ENCODE data around the gene SZT2.

The SZT2 gene

DNA sequence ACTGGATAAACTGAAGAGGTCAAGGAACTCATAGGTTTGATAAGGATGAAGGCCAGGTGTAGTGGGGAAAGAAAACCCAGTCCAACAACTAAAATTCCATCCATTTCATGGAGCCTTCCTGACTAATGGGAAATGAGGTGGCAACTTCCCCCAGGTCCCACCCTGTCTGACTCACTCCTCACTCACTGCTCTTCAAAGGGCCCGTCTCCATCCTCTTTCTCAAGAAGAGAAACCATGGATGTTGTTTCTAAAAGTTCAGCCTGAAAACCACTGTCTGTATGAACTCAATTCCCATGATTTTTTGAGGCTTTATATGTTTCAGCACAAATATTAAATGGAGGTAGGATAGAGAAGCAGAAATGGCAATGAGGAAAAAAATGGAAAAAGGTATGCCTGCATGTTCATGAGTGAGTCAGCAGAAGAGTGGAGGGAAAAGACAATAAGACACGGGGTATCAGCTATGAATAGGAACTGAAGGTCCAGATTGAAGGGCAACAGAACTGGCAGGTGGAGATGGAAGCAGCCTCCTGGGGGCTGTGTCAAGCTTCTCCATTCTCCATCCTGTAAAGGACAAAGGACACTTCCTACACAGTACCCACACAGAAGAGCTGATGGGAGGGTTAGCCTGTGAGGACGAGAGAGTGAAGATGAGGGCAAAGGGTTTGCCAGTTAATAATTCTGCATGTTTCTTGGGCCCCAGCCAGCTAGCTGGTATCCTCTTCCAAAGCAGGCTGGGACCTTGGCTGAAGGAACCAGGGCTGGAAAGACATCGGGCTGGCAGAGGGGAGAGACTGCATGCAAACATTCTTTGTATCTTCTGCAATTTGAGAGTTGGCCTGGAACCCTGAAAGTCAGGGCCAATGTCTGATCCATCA, 16.4 kb upstream of the SZT2 start:
- TF ChIP-seq, protein P1, sequence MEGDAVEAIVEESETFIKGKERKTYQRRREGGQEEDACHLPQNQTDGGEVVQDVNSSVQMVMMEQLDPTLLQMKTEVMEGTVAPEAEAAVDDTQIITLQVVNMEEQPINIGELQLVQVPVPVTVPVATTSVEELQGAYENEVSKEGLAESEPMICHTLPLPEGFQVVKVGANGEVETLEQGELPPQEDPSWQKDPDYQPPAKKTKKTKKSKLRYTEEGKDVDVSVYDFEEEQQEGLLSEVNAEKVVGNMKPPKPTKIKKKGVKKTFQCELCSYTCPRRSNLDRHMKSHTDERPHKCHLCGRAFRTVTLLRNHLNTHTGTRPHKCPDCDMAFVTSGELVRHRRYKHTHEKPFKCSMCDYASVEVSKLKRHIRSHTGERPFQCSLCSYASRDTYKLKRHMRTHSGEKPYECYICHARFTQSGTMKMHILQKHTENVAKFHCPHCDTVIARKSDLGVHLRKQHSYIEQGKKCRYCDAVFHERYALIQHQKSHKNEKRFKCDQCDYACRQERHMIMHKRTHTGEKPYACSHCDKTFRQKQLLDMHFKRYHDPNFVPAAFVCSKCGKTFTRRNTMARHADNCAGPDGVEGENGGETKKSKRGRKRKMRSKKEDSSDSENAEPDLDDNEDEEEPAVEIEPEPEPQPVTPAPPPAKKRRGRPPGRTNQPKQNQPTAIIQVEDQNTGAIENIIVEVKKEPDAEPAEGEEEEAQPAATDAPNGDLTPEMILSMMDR (IDR thresholded peaks at IDR 0.05; ENCODE audit: low read depth, low read length, missing control alignments), result no peak
- DNase-seq (ENCODE audit: extremely low read depth, low read depth), result peak; percentile 35
- no peak overlapping the region for H3K4me3 ChIP-seq (replicated peaks; ENCODE audit: low read depth, low read length)

DNA sequence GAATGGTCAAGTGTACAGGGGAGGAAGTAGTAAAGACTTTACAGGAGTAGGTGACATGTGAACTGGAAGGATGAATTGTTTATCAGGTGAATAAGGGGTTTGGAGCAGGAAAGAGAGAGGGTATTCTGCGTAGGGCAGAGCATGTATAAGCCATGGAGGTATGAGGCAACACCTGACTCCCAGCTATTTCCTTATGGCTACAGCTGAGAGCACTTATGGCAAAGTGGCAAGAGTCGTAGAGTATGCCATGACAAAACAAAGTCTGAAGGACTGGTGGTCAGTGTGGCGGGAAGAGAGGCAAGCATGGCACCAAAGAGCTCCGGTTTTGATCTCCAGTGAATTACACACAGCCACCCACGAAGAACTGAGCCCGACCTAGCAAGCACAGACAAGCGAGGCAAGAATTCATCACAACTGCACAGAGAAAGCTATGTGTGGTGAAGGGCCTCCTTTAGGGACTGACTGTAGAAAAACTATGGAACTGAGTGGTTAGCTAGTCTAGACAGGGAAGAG, 12.9 kb upstream of the SZT2 start:
- DNase-seq (ENCODE audit: extremely low read depth, low read depth), result no peak
- TF ChIP-seq, protein P1 (IDR thresholded peaks at IDR 0.05; ENCODE audit: low read depth, low read length, missing control alignments), result no peak
- no peak overlapping the region for H3K4me3 ChIP-seq (replicated peaks; ENCODE audit: low read depth, low read length)

DNA sequence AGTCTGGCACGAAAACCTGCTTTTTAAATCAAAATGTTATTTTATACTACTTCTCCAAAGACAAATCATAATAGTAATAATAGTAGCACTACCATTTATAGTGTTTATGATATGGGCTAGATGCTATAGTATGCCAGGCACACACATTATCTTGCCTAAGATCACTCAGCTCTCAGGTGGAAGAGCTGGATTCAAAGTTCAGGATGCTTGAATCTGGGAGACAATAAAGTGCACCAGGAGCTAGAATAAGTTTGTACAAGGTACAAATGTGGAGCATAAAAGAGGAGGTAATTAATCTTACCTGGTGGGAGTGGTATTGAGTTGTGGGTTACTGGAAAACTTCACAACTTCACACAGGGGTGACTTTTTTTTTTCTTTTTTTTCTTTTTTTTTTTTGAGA, 11.9 kb upstream of the SZT2 start:
- no peak overlapping the region for H3K4me3 ChIP-seq (replicated peaks; ENCODE audit: low read depth, low read length)
- TF ChIP-seq, protein P1 (IDR thresholded peaks at IDR 0.05; ENCODE audit: low read depth, low read length, missing control alignments), result no peak
- DNase-seq (ENCODE audit: extremely low read depth, low read depth), result no peak

DNA sequence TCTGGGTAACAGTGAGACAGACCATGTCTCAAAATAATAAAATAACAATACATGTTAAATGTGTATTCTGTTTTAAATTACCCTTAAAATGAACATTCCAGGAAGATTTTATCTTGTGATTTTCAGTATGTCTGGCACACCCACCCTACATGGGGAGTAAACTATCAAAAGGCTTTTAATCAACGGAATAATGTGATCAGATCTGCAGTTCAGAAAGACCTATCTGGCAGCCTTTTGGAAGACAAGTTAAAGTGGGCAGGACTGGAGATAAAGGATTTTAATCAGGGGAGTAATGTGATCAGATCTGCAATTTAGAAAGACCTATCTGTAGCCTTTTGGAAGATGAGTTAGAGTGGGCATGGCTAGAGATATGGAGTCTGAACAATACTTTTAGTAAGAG, 10.2 kb upstream of the SZT2 start:
- no peak for DNase-seq (ENCODE audit: extremely low read depth, low read depth)
- TF ChIP-seq, protein P1 (IDR thresholded peaks at IDR 0.05; ENCODE audit: low read depth, low read length, missing control alignments), result no peak
- H3K4me3 ChIP-seq (replicated peaks; ENCODE audit: low read depth, low read length), result no peak overlapping the region

DNA sequence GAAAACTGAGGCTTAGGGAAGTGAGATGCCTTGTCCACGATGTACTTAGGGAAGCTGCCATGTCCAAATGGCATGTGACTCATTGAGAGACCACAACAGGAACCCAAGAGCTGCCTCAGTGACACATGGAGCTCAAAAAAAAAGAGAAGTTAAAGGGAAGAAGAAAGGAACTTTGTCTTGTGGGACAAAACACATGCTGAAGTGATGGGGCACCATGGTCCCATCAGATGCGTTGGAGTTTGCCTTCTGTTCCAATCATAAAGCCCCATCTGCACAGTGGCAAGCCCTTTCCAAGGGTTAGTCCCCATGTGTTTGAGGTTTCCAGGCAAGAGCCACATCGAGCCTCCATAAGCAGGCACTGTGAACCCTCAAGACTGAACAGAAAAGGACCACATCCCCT, 8.1 kb upstream of the SZT2 start:
- no peak for DNase-seq (ENCODE audit: extremely low read depth, low read depth)
- TF ChIP-seq, protein P1 (IDR thresholded peaks at IDR 0.05; ENCODE audit: low read depth, low read length, missing control alignments), result no peak
- no peak overlapping the region for H3K4me3 ChIP-seq (replicated peaks; ENCODE audit: low read depth, low read length)

GRCh38 chr1:43382027-43382779, 7.5 kb upstream of the SZT2 start:
- TF ChIP-seq, protein P1 (IDR thresholded peaks at IDR 0.05; ENCODE audit: low read depth, low read length, missing control alignments), result no peak
- H3K4me3 ChIP-seq (replicated peaks; ENCODE audit: low read depth, low read length), result no peak overlapping the region
- no peak for DNase-seq (ENCODE audit: extremely low read depth, low read depth)

All from HFF-Myc (cell line).